Measurements from ENCODE around the gene DENND5B.

DNA sequence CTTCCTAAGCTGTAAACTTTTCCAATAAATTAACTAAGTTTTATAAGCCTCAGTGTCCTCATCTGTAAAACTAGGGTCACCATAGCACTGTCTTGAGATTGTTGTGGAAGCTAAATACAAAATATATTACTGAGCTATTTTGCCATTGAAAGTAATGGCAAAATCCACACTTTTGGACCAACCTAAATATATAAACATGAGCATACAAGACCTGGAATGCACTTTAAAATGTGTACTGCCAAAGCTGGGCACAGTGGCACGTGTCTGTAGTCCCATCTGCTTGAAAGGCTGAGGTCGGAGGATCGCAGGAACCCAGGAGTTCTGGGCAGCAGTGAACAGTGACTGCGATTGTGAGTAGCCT lies 235.2 kb downstream of the DENND5B start:
- TF ChIP-seq, protein P1, sequence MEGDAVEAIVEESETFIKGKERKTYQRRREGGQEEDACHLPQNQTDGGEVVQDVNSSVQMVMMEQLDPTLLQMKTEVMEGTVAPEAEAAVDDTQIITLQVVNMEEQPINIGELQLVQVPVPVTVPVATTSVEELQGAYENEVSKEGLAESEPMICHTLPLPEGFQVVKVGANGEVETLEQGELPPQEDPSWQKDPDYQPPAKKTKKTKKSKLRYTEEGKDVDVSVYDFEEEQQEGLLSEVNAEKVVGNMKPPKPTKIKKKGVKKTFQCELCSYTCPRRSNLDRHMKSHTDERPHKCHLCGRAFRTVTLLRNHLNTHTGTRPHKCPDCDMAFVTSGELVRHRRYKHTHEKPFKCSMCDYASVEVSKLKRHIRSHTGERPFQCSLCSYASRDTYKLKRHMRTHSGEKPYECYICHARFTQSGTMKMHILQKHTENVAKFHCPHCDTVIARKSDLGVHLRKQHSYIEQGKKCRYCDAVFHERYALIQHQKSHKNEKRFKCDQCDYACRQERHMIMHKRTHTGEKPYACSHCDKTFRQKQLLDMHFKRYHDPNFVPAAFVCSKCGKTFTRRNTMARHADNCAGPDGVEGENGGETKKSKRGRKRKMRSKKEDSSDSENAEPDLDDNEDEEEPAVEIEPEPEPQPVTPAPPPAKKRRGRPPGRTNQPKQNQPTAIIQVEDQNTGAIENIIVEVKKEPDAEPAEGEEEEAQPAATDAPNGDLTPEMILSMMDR (IDR thresholded peaks at IDR 0.05), result no peak
- no peak for TF ChIP-seq POLR2A (IDR thresholded peaks at IDR 0.05)

Measured in lower leg skin (tissue), 3 donors.